Erythroblast (primary cell): ENCODE data around the gene MNS1.

Source experiments
- GATA1 ChIP-seq: IDR thresholded peaks from 2 replicates; pipeline ENCODE4 v1.6.1; 2011; ENCODE audit warnings: low read depth, mild to moderate bottlenecking, control low read depth, low read length, moderate library complexity
- POLR2A ChIP-seq: IDR thresholded peaks from 2 replicates; pipeline ENCODE4 v1.6.1; 2011; ENCODE audit warnings: mild to moderate bottlenecking, low read length

DNA sequence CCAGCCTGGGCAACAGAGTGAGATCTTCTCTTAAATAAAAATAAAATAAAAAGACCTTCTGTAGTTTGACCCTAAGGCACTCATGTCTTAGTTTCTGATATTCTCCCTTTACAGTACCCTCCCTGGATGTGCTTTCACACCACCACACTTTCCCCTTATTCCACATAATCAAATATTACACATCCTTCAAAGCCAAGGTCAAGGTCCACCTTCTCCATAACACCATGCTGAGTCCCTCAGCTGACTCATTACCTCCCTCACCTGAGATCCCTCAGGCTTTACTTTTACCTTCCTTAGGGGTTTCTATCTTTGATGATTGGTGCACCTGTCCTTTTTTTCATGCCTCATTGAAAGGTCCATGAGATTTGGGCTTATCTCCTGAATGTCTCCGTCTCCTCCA, 25.5 kb upstream of the MNS1 start:
- TF ChIP-seq POLR2A (no peak), GATA1 (no peak)
